ENCODE results near the gene CTDSPL2. TPM values are rescaled to one million over a fixed set of nuclear protein-coding genes. Genes with fewer than 3 reads are reported as not detected.

The CTDSPL2 gene
- total and polyA plus RNA-seq, 2 of the 8 experiments (the other 6 are each of a cell fraction or from before 2014, with no cell fraction given), result 25.2 to 64.7 TPM

DNA sequence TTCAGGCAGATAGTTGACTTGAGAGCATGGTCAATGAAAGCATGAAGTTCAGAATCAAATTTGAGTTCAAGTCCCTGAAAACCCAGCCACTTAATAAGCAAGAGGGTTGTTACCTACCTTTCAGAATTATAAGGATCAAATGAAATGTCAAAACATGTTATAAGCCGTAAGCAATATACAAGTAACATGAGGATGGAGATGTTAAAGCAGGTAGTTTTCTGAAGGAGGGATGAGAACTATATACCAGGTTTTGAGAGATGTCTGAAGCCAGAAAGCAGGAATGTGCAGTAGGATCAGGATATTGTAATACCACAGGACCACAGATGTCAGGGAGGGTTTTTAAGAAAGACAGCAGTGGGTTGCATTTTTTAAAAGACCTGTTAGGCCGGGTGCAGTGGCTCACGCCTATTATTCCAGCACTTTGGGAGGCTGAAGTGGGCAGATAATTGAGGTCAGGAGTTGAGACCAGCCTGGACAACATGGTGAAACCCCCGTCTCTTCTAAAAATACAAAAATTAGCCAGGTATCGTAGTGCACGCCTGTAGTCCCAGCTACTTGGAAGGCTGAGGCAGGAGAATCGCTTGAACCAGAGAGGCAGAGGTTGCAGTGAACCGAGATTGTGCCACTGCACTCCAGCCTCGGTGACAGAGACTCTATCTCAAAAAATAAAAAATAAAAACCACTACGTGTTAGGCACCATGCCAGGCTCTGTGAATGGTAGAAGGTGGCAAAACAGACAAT is 102.6 kb downstream of the CTDSPL2 start:
- no peaks in the 10 kb centered on the region; the same call in none of the 2 replicates for H3K79me1 ChIP-seq (ENCODE audit: low read depth, low read length)
- no peak overlapping the region for H3K18ac ChIP-seq (ENCODE audit: extremely low read depth, low read length)
- no peak overlapping the region for H2BK120ac ChIP-seq (replicated peaks; ENCODE audit: low read depth, low read length)
- H4K5ac ChIP-seq (ENCODE audit: insufficient read length, low read depth, low read length), result no peak overlapping the region
- no peak overlapping the region for H2BK12ac ChIP-seq (ENCODE audit: low read depth, low read length)
- no peaks in the 10 kb centered on the region for H3K79me2 ChIP-seq (ENCODE audit: control insufficient read depth in 1 of 2, insufficient read depth in 2 of 2, low read length in 2 of 2)
- H3K4me2 ChIP-seq (ENCODE audit: insufficient read depth in 1 of 2, low read depth in 2 of 2, low read length in 2 of 2), result no peak overlapping the region
- H3K36me3 ChIP-seq (ENCODE audit: control insufficient read depth in 2 of 4, insufficient read depth in 4 of 4, low read length in 3 of 4), result peaks cover 0 to 15% (median 1%) of the 10 kb centered on the region in 4 experiments; a peak in 2 of 8 replicates
- H3K27ac ChIP-seq (ENCODE audit: low read depth, low read length), result no peak overlapping the region
- FAIRE-seq (no peak), DNase-seq (ENCODE audit: low read depth in 1 of 2, low spot score in 2 of 2) (peak in 1 of 2 experiments; percentile 39)
- H2AFZ ChIP-seq (ENCODE audit: low read length), result no peak overlapping the region
- H2BK20ac ChIP-seq (ENCODE audit: low read length), result no peak overlapping the region
- H3K4ac ChIP-seq (replicated peaks; ENCODE audit: insufficient read length, low read depth, low read length), result no peak overlapping the region
- H3K27me3 ChIP-seq (replicated peaks in 1 of 4; ENCODE audit: control insufficient read depth in 3 of 4, extremely low read depth in 1 of 4, insufficient read depth in 3 of 4, low read length in 3 of 4), result no peaks in the 10 kb centered on the region
- ChIA-PET CTCF (ENCODE audit: partially characterized antibody) (interaction anchor here (1.0 kb wide), 1 partner anchor 10 kb away, joined by 3 read pairs; no protein-coding TSS in a partner anchor), POLR2A (ENCODE audit: partially characterized antibody) (interaction anchor here (0.7 to 2.2 kb wide), 4 partner anchors 16 to 102 kb away, joined by 3 to 9 read pairs (median 6); partner anchors contain the start of gene CTDSPL2)
- no peak overlapping the region for H4K8ac ChIP-seq (ENCODE audit: extremely low read depth, insufficient read depth, low read length)
- no peak overlapping the region for H3K4me3 ChIP-seq (ENCODE audit: extremely low read depth in 1 of 4, insufficient read depth in 2 of 4, low read depth in 3 of 4, low read length in 4 of 4)
- WGBS, 2 experiments (ENCODE audit: extremely low coverage in 1 of 2, insufficient coverage in 1 of 2, insufficient read length in 1 of 2, insufficient replicate concordance in 2 of 2, low coverage in 1 of 2, low lambda C conversion rate in 2 of 2, missing lambda C conversion rate in 1 of 2), result 88% methylated on average over 10 of the region's 10 CpGs; no CpG with 5 or more reads in 1 of the 2 experiments
- H3K9me3 ChIP-seq (ENCODE audit: insufficient read depth in 2 of 2, low read depth in 1 of 2, low read length in 1 of 2), result no peaks in the 10 kb centered on the region
- H3K23ac ChIP-seq (ENCODE audit: insufficient read length), result no peak overlapping the region
- H4K91ac ChIP-seq (replicated peaks; ENCODE audit: insufficient read length, low read length), result no peak overlapping the region
- no peak overlapping the region for H2BK15ac ChIP-seq (ENCODE audit: low read length)
- no peaks in the 10 kb centered on the region for H4K20me1 ChIP-seq (replicated peaks in 1 of 2; ENCODE audit: control insufficient read depth in 1 of 2, insufficient read depth in 2 of 2, low read length in 2 of 2)
- no peak overlapping the region for H2AK5ac ChIP-seq (ENCODE audit: low read depth, low read length)
- no peak overlapping the region for H3K9ac ChIP-seq (replicated peaks in 1 of 4; ENCODE audit: extremely low read depth in 1 of 4, low read depth in 3 of 4, low read length in 3 of 4)
- no peaks in the 10 kb centered on the region for H3K4me1 ChIP-seq (replicated peaks in 1 of 4; ENCODE audit: control insufficient read depth in 3 of 4, insufficient read depth in 4 of 4, low read length in 3 of 4)
- no peaks in the 10 kb centered on the region for H3K23me2 ChIP-seq (ENCODE audit: low read depth, low read length)
- no peak overlapping the region for H3K14ac ChIP-seq (ENCODE audit: insufficient read length)
- no peak overlapping the region for H3K56ac ChIP-seq (replicated peaks; ENCODE audit: insufficient read length, low read depth, low read length)
- no peak overlapping the region for H2BK5ac ChIP-seq (ENCODE audit: low read depth, low read length)
